ENCODE results near the gene BCL2. TPM values are rescaled to one million over a fixed set of nuclear protein-coding genes. Genes with fewer than 3 reads are reported as not detected.

BCL2 gene
- total RNA-seq, 2 experiments from 2014 or later = 1.4 to 2.5 TPM

GRCh38 chr18:63107171-63107845 is 212.3 kb downstream of the BCL2 start:
- TF ChIP-seq EZH2phosphoT487 (IDR thresholded peaks at IDR 0.05; ENCODE audit: borderline replicate concordance, low read depth, low read length) (no peak), CTCF (conservative IDR thresholded peaks at IDR 0.05; ENCODE audit: low read length) (no peak)
- CTCF ChIA-PET (ENCODE audit: unreplicated experiment) = no interaction called here
- no peaks in the 10 kb centered on the region for H3K9me2 ChIP-seq (ENCODE audit: insufficient read depth, low read length)
- no peak overlapping the region for H3K4me3 ChIP-seq (ENCODE audit: low read depth, low read length, poor library complexity, severe bottlenecking)
- no peak overlapping the region for H2AFZ ChIP-seq (ENCODE audit: low read length)
- H3K9me3 ChIP-seq (ENCODE audit: low read length) = no peaks in the 10 kb centered on the region
- no peaks in the 10 kb centered on the region for H3K79me2 ChIP-seq (ENCODE audit: insufficient read depth, low read depth, low read length)
- no peak for DNase-seq (ENCODE audit: low spot score)
- H3K27ac ChIP-seq (ENCODE audit: low read depth, low read length, poor library complexity, severe bottlenecking) = no peak overlapping the region
- no peaks in the 10 kb centered on the region for H3K36me3 ChIP-seq (ENCODE audit: insufficient read depth, low read length)
- H4K20me1 ChIP-seq (ENCODE audit: insufficient read depth, low read length) = no peaks in the 10 kb centered on the region
- intact Hi-C loops (cut with micrococcal nuclease; ENCODE audit: unreplicated experiment) = no loop called here
- H3K4me1 ChIP-seq (ENCODE audit: insufficient read depth, low read length, poor library complexity, severe bottlenecking) = no peaks in the 10 kb centered on the region
- POLR2A ChIA-PET = interaction anchor here (0.6 kb wide), 1 partner anchor 1304 kb away, joined by 3 read pairs; no protein-coding TSS in a partner anchor
- no peak overlapping the region for H3K4me2 ChIP-seq (ENCODE audit: low read length)
- no TSS peak for BruUV-seq (replicated peaks)

- ChIA-PET POLR2A (interaction anchor here (0.6 kb wide), 1 partner anchor 1303 kb away, joined by 3 read pairs; no protein-coding TSS in a partner anchor), CTCF (ENCODE audit: unreplicated experiment) (no interaction called here)
- H3K27ac ChIP-seq (ENCODE audit: low read depth, low read length, poor library complexity, severe bottlenecking) = no peak overlapping the region
- no TSS peak for BruUV-seq (replicated peaks)
- no peak overlapping the region for H2AFZ ChIP-seq (ENCODE audit: low read length)
- H3K9me3 ChIP-seq (ENCODE audit: low read length) = no peaks in the 10 kb centered on the region
- no peak overlapping the region for H3K4me2 ChIP-seq (ENCODE audit: low read length)
- no peak for TF ChIP-seq EZH2phosphoT487 (IDR thresholded peaks at IDR 0.05; ENCODE audit: borderline replicate concordance, low read depth, low read length)
- TF ChIP-seq CTCF (conservative IDR thresholded peaks at IDR 0.05; ENCODE audit: low read length) = no peak
- no peak for DNase-seq (ENCODE audit: low spot score)
- no peaks in the 10 kb centered on the region for H3K36me3 ChIP-seq (ENCODE audit: insufficient read depth, low read length)
- H3K9me2 ChIP-seq (ENCODE audit: insufficient read depth, low read length) = no peaks in the 10 kb centered on the region
- H4K20me1 ChIP-seq (ENCODE audit: insufficient read depth, low read length) = no peaks in the 10 kb centered on the region
- no peaks in the 10 kb centered on the region for H3K79me2 ChIP-seq (ENCODE audit: insufficient read depth, low read depth, low read length)
- no peak overlapping the region for H3K4me3 ChIP-seq (ENCODE audit: low read depth, low read length, poor library complexity, severe bottlenecking)
- intact Hi-C loops (cut with micrococcal nuclease; ENCODE audit: unreplicated experiment) = no loop called here
- H3K4me1 ChIP-seq (ENCODE audit: insufficient read depth, low read length, poor library complexity, severe bottlenecking) = no peaks in the 10 kb centered on the region
Measured at GRCh38 chr18:63106727-63107126, 212.8 kb downstream of the BCL2 start.

- no peaks in the 10 kb centered on the region for H3K79me2 ChIP-seq (ENCODE audit: insufficient read depth, low read depth, low read length)
- no peaks in the 10 kb centered on the region for H3K9me3 ChIP-seq (ENCODE audit: low read length)
- TF ChIP-seq EZH2phosphoT487 (IDR thresholded peaks at IDR 0.05; ENCODE audit: borderline replicate concordance, low read depth, low read length) = no peak
- no peak for TF ChIP-seq CTCF (conservative IDR thresholded peaks at IDR 0.05; ENCODE audit: low read length)
- H3K4me1 ChIP-seq (ENCODE audit: insufficient read depth, low read length, poor library complexity, severe bottlenecking) = no peaks in the 10 kb centered on the region
- no peak overlapping the region for H3K4me3 ChIP-seq (ENCODE audit: low read depth, low read length, poor library complexity, severe bottlenecking)
- no peak overlapping the region for H2AFZ ChIP-seq (ENCODE audit: low read length)
- H3K9me2 ChIP-seq (ENCODE audit: insufficient read depth, low read length) = no peaks in the 10 kb centered on the region
- no peak for DNase-seq (ENCODE audit: low spot score)
- no TSS peak for BruUV-seq (replicated peaks)
- CTCF ChIA-PET (ENCODE audit: unreplicated experiment) = no interaction called here
- H3K4me2 ChIP-seq (ENCODE audit: low read length) = no peak overlapping the region
- no peak overlapping the region for H3K27ac ChIP-seq (ENCODE audit: low read depth, low read length, poor library complexity, severe bottlenecking)
- no peaks in the 10 kb centered on the region for H3K36me3 ChIP-seq (ENCODE audit: insufficient read depth, low read length)
- H4K20me1 ChIP-seq (ENCODE audit: insufficient read depth, low read length) = no peaks in the 10 kb centered on the region
- intact Hi-C loops (cut with micrococcal nuclease; ENCODE audit: unreplicated experiment) = no loop called here
- POLR2A ChIA-PET = no interaction called here
Measured at GRCh38 chr18:63105636-63106316, 213.8 kb downstream of the BCL2 start.
